HG02678 (cell line): Measurements from ENCODE around the gene GHR.
"Not testable (repeated sequence)": the region's sequence is repeated elsewhere in the genome, so short reads cannot be mapped to it uniquely, and the experiment has no call there.

ENCODE experiments used
- ATAC-seq: cut with Tn5 transposase; IDR thresholded peaks from one replicate; pipeline ENCODE4 v1.9.1; 2021; ENCODE audit warnings: mild to moderate bottlenecking, moderate library complexity; ENCODE audit not compliant: unreplicated experiment

GHR gene

GRCh38 chr5:42689391-42689790, 266.2 kb downstream of the GHR start:
- no peak for ATAC-seq

- no peak for ATAC-seq
Measured at GRCh38 chr5:42691413-42691937, 268.2 kb downstream of the GHR start.

DNA sequence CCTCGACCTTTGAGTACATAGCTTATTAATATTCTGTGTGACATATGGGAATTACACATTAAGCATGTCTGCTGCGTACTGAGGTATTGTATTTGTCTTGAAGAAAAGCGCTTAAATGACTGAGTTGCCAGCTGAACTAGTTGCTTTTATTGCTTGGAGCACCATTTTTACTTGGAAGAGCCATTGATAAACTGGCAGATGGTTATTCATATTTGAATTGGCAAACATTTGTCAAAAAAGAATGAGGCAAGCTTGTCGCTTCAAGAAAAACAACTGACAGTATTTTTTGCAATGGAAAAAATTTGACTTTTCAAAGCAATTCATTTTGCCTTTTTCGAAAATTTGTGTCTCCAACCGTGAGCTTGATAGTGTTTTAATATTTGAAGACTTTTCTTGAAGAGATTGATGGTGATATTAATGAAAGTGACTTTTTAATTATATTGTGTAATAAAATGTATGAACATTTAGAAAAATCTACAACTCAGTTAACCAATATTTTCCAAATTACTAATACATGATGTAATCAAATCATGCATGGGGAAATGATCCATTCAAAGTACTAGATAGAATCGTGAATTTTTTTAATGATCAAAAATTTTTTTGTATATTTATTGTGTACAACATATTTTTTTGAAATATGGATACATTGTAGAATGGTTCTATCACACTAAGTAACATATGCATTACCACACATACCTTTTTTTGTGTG, 278.3 kb downstream of the GHR start:
- no peak for ATAC-seq

DNA sequence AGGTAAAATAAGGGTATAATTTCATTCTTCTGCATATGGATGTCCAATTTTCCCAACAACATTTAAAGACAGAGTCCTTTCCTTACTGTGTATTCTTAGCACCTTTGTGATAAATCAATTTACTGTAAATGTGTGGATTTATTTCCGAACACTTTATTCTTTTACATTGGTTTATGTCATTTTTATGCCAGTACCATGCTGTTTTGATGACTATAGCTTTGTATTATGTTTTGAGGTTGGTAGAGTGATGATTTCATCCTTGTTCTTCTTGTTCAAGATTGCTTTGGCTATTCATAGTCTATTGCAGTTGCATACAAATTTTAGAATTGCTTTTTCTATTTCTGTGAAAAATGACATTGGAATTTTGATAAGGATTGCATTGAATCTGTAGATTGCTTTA, 280.0 kb downstream of the GHR start:
- ATAC-seq = no peak

GRCh38 chr5:42715785-42716184, 292.5 kb downstream of the GHR start:
- no peak for ATAC-seq

- peak; percentile 76 for ATAC-seq
Measured at GRCh38 chr5:42718591-42718990, 295.4 kb downstream of the GHR start.

GRCh38 chr5:42719034-42719433, 295.8 kb downstream of the GHR start:
- ATAC-seq = peak; percentile 14

- ATAC-seq = no peak
Measured at GRCh38 chr5:42720251-42720650, 297.0 kb downstream of the GHR start.

DNA sequence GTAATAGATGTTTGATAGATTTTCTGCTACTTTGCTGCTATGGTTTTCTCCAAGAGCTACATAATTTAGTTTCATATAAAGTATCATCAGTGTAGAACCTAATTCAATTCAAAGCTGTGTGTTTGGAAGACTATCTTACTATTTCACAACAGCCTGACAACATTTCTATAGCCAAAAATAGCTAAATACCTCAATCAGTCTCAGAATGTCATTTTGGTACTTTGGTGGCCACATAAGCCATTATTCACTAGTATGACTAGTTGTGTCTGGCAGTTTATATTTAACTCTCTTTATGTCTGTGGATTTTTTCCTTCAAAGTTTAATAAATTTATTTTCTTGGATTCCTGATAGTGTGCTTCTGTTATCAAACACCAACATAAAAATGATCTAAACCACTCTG, 298.2 kb downstream of the GHR start:
- no peak for ATAC-seq

DNA sequence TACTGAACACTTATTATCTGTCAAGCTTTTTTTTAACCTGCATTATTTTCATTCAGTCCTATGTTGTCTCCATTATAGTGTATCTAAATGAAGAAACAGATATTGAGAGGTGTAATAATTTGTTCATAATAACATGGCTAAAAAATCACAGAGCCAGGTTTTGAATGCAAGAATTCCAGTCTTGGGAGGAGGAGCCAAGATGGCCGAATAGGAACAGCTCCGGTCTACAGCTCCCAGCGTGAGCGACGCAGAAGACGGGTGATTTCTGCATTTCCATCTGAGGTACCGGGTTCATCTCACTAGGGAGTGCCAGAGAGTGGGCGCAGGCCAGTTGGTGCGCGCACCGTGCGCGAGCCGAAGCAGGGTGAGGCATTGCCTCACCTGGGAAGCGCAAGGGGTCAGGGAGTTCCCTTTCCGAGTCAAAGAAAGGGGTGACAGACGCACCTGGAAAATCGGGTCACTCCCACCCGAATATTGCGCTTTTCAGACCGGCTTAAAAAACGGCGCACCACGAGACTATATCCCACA, 311.4 kb downstream of the GHR start:
- ATAC-seq = not testable (repeated sequence)

DNA sequence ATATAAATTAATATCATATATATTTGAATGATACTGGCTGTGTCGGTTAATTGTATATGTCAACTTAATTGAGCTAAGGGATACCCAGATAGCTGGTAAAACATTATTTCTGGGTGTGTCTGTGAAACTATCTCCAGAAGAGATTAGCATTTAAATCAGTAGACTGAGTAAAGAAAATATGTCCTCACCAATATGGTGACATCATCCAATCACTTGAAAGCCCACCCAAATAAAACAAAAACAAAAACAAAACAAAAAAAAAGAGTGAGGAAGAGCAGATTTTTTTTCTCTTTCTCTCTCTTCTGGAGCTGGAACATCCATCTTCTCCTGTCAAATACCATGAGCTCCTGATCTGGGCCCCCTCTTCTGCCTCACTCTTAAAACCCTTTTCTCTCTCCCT, 317.7 kb downstream of the GHR start:
- ATAC-seq = no peak

DNA sequence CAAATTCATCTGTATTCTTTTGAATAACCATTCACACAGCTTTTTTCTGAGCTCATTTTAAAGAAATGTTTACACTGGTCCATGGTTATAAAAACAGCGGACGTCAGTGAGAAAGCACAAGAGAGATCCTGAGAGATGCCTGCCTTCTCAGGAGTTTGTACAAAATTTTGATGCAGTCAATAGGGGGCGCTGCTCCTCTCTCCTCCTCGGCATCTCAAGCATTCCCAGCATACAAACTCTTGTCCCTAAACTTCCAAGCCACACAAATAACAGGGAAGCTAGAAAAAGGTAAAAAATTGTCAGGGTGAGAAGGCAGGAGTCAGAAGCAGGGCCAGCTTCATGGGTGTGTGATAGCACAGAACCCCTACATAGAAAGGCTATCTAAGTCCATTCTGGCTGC, 322.2 kb downstream of the GHR start:
- ATAC-seq = no peak

DNA sequence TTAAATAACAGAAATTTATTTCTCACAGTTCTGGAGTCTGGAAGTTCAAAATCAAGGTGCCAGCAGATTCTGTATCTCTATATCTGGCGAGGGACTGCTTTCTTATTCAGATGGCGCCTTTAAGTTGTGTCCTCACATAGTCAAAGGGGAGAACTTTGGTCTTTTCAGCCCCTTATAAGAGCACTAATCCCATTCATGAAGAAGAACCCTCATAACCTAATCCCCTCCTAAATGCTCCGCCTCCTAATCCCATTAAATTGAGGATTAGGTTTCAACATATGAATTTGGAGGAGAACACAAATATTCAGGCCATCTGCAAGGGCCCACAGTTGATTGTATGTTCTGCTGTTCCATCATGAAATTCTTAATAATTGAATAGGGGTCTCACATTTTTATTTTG, 322.6 kb downstream of the GHR start:
- no peak for ATAC-seq

DNA sequence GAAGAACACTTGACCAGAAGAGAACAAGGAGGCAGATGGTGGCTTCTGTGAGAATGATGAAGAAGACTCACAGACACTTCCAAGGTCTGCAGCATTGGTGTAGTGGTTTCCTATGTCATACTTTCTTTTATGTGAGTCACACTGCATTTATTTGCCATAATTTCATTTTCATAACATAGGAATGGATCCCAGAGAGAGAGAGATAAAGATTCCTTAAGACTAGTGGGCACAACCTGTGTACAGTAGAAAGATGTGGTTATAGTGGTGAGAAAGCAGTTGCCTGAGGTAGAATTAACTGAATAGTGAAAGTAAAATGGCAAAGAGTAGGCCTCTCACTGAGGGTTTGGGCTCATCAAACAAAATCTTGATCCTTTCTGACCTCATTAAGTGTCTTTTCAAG, 325.8 kb downstream of the GHR start:
- ATAC-seq = no peak

- ATAC-seq = no peak
Measured at GRCh38 chr5:42750507-42750906, 327.3 kb downstream of the GHR start.

DNA sequence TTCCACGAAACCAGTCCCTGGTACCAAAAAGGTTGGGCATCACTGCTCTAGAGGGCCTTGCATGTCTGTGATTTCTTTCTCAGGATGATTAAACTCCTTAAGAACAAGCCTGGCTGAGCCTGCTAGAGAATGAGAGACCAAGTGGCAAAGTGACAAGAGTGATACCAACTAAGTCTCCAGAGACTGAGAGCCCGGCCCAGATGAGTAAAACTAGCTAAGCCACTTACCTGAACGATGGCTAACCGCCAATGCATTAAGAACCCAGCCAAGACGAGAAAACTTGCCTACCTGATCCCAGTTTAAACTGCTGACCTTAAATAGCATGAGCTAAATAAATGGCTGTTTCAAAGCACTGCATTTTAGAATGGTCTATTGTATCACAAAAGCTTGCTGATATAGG, 327.8 kb downstream of the GHR start:
- no peak for ATAC-seq

GRCh38 chr5:42753099-42753498, 329.9 kb downstream of the GHR start:
- no peak for ATAC-seq

DNA sequence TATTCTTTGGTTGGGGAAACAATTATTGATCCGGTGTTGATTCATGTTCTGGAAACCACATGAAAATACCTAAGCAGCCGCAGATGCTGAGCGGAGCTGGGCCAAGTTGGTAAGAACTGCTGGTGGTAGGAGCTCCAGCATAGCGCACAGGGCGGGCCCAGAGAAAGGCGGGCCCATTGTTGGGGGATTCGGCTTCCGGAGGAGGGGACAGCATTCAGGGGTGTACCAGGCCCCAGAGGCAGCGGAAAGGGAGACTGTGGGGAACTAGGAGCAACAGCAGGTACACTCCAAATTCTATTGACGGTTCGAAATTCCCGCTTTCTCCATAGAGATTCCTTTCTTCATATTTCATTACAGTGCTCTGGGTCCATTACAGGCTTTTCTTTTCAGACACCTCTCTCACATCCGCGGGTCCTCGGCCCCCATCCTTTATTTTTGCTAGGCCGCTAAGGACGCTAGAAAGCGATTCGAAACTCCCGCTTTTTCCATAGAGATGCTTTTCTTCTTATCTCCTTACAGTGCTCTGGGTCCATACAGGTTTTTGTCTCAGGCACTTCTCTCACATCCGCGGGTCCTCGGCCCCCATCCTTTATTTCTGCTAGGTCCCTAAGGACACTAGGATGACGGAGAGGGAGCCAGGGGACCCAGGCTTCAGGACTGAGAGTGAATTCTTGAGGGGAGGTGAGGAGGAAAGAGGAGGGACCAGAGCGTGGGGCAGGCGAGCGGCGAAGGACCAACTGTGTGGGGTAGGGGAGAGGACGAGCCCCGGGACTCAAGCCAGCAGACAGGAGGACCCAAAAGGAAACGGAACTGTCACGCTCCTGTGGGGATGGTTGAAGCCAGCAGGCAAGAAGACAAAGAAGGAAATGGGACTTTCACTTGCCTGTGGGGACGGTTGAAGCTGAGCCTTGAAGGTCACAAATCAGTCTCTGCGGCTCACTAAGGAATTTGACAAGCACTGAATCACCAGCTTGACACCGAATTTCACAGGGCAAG, 333.7 kb downstream of the GHR start, which contains the start of gene CCDC152:
Gene CCDC152 (plus strand): TSS at position 213 of the 996 bp plus-strand sequence. CDS start 2,304 bp downstream, outside the sequence.
- ATAC-seq = peak; percentile 86

DNA sequence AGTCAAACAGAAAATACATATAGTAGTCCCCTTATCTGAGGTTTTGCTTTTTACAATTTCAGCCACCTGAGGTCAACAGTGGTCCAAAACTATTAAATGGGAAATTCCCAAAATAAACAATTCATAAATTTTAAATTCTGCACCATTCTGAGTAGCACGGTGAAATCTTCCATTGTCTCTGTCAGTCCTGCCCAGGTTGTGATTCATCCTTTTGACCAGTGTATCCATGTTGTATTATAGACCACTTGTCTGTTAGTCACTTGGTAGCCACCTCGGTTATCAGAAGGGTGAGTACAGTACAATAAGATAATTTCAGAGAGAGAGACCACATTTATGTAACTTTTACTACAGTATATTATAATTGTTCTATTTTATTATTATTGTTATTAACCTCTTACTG, 336.2 kb downstream of the GHR start:
- ATAC-seq = no peak

DNA sequence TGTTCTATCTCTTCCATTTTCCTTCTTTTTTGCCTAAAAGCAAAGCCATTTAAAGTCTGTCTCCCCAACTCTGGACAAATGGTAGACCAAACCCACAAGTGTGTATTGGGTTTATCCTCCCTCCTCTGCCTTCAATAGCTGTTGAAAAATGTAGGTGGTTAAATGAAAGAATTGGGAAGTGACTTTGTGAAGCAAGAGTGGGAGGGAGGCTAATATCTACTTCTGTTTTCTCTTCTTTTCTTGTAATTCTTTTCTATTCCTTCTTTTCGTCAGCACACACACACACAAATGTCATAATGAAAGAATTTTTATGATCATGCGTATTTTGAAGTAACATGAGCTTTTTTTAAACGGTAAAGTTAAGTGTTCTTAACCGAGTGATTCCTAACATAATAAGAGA, 337.2 kb downstream of the GHR start:
- no peak for ATAC-seq

DNA sequence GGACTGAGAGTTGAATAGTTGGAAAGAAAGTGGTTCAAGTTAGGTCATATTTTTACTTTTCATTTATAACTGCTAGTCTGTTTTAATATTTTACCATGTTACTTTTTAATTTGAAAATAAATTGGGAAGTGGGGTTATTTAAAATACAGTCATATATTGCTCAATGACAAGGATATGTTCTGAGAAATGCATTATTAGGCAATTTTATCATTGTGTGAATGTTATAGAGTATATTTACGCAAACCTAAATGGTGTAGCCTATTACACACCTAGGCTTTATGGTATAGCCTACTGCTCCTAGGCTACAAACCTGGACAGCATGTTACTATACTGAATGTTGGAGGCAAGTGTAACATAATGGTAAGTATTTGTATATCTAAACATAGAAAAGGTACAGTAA, 338.6 kb downstream of the GHR start:
- no peak for ATAC-seq
